ENCODE measurements around the gene CELSR1.
A peak's percentile ranks its signal among the peaks of the same experiment; 100 is the strongest.

The CELSR1 gene

DNA sequence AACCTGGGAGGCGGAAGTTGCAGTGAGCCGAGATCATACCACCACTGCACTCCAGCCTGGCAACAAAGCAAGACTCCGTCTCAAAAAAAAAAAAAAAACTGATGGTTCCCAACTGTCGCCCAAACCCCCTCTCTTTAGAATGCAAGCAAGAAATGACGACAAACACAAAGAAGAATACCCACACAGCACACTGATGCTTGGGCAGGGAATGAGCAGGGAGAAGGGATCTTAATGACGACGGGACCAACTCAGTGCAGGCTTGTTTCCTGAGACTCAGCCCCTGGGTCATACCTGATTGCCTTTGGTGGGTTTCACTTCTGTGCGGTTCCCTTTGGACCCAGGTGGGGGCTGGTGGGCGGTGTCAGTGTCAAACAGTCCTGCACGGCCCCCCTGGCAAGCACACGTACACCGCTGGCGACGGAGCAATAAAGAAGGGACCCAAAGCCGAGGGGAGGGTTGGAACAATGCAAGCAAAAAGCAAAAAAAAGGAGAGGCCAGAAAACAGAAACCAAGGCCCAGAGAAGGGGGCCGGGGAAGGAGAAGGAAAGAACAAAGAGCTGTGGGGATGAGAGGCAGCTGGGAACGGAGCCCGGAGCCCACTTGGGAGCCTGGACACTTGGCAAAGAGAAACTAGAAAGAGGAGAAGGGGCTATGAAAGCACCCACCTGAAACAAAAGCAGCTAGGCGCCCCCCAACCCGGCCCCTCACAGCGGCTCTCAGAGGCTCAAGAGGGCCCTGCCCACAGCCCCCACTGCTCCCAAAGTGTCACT lies 99.6 kb downstream of the CELSR1 start:
- DNase-seq = no peak

DNA sequence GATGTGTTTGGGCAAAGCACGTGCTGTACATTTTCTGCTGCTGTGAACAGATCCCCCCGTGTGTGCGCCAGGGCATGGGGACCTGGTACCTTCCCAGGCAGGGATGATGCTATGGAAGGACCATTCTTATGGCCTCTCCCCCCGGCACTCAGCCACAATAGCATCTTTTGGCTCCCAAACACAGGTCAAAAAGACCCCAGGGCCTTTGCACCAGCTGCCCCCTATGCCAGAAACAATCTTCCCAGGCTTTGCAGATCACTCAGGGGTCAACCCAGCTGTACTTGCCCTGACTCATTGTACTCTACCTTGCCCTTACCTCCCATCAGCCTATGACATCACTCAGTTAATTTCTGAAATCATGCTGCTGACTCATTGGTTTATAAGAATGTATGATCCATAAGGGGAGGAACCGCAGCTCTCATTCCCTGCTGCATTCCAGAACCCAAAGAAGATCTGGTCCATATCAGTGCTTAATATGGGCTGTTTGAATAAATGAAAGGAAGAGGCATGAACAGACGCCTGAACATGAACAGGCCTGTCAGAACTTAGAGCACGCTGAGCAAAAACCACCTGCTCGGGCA lies 100.7 kb downstream of the CELSR1 start:
- DNase-seq = no peak

DNA sequence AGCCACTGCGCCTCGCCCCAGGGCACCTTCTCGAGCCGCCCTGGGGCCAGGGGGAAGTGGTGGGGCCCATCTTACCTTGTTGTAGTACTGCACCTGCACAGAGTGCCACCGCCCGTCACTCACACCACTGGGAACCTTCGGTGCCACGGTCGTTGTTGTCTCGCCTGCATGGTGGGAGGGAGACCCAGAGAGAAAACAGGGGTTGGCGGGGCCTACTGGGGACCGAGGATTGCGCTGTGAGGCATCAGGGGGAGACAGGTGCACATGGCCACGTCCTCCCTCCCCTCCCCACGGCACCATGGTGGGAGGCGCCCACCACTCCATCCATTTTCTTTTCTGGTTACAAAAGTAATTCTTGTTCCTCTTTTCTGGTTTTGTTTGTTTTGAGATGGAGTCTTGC lies 104.1 kb downstream of the CELSR1 start:
- no peak for DNase-seq

DNA sequence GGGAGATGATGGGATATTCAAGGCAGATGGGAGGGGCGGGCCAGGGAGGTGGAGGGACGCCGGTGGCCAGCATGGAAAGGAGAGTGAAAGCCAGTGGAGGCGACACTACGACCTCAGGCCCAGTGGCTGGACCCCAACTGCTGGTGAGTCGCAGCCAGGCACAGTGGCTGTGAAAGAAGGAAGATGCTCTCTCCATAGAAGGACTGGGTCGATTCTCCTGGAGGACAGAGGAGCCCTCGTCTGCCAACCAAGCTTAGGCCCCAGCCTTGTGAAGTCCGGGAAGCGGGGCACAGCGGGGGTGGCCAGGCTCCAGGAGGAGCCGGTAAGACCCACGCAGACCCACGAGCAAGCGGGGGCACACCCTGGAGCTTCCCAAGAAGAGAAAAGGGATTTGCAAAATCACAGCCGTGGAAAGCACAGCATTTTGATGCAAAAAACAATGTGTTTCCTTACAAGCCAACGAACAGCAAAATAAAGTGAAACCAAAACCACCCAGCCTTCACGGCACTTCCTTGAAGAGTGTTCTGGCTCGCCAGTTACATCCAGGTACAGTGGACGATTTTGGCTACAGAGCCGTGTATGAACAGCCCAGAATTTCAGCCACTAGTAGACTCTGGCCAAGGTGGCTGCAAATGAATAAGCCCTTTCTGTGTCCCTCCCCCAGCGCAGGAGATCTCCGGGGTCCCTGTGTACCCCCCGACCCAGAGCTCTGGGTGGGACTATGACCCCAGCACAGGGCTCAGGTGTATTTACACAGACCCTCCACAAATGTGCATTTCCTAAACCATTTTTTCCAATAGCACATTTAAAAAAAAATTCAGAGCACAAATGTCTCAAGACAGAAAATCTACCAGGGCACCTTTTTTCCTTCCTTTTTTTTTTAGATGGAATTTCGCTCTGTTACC lies 105.0 kb downstream of the CELSR1 start:
- no peak for DNase-seq

DNA sequence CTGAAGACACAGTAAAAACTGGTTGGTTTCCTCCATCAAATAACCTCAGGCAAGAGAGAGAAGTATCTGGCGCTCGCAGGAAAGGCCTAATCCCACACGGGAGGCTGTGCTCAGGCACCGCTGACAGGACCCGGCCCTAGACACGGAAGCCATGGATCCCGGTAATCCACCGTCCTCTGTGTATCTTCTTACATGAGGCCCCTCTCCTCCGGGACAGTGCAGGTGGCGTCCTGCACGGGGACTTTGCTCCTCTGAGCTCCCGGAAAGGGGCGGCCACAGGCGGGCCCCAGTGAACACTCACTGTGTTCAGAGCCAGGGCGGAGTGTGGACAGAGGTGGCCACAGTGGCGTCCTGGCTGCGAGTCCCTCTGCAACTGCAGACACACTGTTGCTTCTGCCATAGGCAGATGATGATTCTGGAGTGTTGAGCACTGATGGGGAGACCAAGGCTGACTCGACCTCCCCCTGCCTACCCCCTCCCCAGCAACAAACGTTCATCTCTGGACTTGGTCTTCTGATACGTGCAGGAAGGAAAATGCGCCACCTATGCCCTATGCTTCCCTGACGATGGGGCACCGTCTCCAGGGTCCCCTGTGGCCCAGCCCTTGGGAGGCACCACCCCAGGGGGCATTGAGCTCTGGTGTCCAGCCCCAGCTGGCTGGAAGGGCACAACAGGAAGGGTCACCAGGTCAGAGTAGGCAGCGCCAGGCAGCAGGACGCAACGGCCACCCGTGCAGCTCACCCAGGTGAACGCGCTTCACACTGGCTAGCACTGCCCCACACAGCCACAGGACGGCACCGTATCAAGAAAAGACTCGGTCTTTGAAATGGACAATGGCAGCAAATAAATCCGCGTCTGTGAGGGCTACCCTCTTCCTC lies 106.2 kb downstream of the CELSR1 start:
- no peak for DNase-seq

DNA sequence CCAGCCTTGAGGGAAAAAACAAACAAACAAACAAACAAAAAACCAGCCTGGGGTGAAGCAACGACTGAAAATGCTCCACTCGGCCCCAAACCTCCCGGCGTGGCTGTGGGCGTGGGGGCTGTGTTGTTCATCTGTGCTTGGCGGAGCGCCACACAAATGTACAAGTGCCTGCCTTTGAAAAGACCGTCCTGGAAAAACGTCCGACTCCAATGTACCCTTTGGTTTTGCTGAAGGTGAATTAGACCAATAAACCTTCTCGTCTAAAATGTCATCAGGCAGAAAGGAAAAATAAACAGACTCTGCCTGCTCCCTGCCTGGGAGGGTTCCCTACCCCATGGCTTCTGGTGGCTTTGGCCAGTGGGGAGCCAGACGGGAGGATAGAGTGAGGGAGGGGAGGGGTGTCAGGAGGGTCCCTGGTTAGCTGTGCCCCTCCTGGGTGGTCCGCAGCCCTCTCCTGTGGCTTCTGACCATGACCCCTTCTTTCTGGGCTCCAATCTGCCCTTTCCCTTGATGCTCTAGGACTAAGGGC lies 108.0 kb downstream of the CELSR1 start:
- DNase-seq = no peak

DNA sequence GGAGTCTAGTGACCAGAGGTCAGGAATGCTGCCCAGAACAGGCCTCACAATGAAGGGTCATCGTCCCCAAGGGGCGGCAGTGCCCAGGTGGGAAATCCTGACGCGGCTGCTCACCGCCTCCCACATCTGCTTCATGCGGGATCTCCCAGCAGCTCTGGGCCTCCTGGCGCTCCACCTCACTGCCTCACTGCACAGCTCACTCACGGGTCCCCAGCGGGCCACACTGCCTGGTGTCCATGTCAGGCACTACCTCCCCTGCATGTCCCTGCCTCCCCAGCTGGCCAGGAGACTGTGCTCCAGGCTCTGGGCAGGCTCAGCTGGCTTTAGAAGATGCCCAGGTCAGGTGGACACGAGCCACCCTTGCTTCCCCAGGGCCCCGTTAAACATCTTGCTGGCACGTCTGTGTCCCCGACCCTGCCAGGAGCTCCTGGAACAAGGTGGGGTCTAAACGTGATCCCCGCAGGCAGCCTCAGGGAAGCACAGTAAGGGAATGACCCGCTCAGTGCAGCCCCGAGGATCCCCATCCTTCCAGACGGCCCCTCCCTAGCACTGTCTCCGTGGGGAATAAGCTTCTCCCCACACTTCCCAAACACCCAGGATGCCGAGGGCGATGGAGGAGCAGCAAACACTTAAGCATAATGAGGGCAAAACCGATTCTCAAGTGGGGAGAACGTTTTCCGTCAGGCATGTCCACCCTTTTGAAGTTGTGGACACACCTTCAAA lies 108.7 kb downstream of the CELSR1 start:
- no peak for DNase-seq

DNA sequence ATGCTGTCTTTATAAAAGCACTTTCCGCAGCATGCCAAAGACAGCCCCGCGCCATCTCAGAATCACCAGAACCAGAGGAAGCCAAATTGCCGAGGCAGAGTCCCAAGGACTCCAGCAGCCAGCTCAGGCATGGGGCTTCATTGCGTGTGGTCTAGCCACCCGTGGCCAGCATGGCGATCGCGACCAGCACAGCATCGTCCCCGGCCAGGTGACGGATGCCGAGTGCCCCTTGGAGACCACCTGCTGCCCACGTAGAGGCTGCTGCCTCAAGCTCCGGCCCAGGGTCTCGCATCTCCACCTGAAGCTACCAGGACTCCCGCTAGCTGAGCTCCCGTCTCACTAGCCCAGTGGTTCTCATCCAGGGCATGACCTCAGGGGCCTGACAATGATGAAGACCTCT lies 109.2 kb downstream of the CELSR1 start:
- DNase-seq = no peak

DNA sequence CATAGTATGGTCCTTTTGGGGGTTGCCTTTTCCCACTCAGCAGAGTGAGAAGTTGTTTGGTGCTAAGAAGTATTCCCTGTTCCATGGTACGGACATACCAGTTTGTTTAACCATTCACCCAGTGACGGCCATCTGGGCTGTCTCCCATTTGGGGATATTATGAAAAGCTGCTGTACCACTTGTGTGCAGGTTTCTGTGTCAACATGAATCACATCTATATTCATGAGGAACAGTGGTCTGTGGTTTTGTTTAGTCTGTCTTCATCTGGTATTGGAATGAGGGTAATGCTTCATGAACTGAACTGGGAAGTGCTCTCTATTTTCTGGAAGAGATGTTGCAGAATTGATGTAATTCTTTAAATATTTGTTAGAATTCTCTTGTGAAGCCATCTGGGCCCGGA lies 112.4 kb downstream of the CELSR1 start:
- peak; percentile 13 for DNase-seq

DNA sequence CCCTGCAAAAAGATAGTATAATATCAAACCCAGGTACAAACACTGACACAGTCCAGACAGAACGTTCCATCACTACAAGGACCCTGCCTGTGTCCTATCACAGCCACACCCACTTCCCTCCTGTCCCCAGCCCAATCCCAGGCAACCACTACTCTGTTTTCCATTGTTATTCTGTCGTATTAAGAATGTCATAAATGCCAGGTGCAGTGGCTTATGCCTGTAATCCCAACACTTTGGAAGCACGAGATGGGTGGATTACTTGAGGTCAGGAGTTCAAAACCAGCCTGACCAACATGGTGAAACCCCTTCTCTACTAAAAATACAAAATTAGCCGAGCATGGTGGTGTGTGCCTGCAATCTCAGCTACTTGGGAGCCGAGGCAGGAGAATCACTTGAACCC lies 112.9 kb downstream of the CELSR1 start:
- DNase-seq = no peak

DNA sequence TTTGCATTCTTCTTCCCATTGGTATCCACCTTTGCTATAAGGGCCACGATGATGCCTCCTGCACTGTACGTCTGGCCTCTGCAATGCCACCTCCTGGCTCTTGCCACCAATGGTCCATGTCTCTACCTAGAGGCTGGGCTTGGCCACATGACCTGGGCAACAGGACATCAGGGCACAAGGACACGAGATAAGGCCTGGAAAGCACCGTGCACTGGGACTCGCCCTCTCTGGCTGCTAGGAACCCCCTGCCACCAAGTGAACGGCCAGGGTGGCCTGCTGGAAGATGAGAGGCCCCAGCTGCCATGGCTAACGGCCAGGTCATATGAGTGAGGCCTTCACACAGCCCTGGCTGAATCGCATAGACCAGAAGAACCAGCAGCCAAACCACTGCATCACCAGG lies 114.5 kb downstream of the CELSR1 start:
- DNase-seq = no peak

DNA sequence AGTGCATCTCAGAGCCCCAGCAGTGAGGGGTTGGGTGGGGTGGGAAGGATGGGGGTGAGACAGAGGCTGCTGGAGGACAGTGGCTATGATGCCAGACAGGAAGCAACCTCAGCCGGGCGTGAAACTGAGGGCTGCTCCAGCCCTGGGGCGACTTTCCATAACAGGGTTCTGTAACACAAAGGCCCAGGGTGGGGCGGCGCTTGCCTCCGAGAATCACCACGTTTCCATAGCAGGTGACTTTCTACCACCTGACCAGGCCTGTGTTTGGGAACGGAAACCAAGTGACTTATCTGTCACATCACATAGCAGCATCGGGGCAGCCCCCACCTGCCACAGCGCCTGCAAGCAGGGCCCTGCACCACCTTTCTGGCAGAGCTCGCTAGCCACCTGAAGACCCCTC lies 116.2 kb downstream of the CELSR1 start:
- no peak for DNase-seq

DNA sequence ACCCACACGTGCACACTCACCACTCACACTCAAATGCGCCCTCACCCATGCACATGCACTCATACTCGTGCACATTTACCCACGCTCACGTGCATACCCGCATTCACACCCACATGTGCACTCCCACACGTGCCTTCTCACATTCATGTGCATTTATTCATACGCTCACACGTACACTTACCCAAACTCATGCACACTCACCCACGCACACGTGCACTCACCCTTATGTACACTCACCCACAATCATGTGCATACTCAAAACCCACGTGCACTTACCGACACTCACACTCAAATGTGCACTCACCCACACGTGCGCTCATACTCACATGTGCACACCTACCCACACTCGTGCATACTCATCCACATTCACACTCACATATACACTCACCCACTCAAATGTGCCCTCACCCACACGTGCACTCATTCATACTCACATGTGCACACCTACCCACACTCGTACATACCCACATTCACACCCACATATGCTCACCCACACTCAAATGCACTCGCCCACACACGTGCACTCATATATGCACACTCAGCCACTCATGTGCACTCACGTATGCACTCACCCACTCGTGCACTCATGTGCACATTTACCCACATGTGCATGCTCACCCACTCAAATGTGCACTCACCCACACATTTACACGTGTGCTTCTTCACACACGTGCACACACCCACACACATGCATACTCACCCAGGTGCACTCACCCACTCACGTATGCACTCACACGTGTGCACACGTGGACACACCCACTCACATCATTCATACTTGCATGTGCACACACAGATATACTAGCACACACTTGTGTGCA lies 117.5 kb downstream of the CELSR1 start:
- DNase-seq = no peak

DNA sequence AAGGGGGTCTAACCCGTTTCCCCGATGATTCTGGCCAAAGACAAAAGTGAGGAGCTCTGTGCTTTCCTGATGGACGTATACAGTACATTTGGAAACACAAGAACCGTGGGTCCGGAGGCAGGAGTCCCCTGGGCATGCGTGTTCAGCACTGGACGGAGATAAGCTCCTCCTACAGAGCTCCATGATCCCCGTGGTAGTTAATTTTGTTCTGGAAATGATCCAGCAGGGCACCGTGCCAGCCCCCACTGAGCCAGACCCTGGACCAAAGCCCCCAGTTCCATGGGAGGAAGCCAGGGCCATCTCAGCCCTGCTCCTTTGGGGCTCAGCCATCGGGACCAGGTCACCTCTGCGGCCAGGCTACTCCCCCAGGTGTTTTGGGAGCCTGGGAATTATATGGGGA lies 118.6 kb downstream of the CELSR1 start:
- no peak for DNase-seq

DNA sequence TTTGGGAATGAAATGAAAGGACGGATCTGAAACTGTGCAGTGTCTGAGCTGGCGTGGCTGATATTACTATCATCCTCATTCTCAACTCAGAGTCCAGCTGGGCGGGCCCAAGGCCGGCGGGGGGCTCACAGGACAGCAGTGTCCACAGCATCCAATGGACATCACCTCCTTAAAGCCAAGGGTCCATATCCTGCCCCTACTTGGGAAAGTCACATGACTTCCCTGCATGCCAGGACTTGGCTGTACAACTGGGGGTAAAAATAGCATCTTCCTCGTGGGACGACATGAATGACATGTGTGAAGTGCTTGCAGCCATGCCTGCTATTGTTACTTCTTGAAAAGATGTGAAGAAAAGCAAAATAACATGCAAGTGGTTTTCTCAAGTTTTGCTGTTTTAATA lies 119.7 kb downstream of the CELSR1 start:
- DNase-seq = no peak

DNA sequence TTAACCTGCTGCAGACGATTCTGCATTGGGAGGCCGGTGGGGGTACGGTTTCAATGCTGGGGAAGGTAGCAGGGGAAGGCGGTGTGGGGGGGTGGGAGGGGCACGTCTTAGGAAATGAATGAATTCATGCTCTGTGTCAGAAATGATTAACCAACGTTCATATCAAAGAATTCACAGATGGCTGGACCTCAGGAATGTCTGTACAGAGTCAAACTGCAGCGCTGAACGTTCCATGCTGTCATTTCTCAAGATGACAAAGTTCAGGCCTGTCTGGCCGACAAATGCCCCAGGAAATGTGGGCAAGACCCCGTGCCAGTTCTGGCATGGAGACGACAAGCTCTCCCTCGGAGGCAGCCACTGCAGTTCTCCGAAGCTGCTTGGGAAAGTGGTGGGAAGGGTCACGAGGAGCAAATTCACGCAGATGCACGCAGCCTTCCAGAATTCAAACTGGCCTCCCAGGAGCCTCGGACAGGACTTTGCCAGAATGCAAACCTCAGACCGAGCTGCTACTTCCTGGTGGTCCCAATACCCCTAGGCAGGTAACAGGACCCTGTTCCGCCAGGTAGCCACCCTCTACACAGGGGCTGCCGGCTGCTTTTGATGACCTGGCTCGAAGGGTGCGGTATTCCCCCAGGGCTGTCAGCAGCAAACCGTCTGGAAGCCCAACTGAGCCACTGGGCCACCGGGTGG lies 120.4 kb downstream of the CELSR1 start:
- no peak for DNase-seq

DNA sequence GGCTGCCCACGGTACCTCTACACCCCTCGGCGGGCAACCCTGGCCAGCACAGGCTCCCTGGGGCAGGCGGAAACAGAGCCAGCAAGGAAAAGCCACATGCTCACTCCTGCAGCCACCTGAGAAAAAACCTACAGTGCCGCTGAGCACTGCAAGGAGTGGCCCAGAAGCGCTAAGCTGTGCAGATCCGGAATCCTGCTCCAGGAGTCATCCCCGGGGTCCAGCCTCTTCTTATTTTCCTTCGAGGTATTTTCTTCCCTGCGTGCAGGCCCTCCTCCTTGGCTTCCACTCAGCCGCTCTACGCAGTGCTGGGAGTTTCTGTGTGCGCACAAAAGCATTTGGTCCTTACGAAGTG lies 120.9 kb downstream of the CELSR1 start:
- no peak for DNase-seq

DNA sequence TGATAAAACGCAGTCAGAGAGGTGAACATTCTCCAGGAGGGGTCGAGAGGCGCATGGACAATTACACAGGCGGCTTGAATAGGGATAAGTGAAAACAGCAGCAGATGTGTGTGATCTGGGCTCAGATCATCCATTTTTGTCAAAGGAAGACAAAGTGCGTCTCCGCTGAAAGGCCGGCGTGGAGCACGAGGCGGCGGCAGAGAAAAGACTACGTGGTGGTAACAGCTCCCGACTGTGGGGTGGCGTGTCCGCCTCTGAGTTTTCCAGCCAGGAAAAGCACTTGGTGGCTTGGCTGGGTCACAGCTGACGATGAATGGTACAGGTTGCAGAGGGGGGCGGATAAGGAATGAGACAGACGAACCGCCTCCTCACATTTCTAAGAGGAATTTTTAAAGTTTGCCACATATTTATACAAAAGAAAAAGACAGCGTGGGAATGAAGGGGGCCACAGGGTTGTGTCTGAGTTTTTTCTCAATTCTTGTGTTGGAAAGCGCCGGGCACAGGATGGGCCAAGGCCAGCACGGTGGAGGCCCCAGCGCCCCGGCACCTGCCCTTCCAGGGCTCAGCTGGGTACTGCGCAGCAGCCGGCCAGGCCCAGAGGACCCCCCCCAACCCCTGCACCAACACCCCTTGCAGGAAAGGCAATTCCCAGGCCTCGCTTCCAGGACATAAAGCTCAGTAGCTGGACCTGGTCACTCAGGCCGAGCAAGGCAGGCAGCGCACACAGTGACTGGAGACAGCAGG lies 121.5 kb downstream of the CELSR1 start:
- DNase-seq = no peak

DNA sequence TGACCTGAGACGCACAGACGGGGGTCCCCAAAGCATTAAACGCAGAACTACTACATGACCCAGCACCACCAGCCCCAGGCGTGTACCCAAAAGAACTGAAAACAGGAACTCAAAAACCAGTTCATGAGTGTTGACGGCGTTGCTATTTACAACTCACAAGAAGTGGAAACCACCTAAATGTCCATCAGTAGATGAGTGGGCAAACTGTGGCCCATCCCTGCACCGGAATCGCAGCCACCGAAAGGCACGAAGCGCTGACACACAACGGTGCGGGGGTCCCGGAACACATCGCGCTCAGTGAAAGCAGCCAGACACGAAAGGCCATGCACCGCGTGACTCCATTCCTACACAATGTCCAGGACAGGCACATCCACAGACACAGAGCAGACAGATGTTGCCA lies 122.7 kb downstream of the CELSR1 start:
- no peak for DNase-seq
